Neural progenitor cell (in vitro differentiated cells): ENCODE measurements around the gene SRGAP2B. TPM values are rescaled to one million over a fixed set of nuclear protein-coding genes. Genes with fewer than 3 reads are reported as not detected.
A peak's percentile ranks its signal among the peaks of the same experiment; 100 is the strongest.
"Not testable (repeated sequence)": the region's sequence is repeated elsewhere in the genome, so short reads cannot be mapped to it uniquely, and the experiment has no call there.

Source experiments
- DNase-seq: peaks from one replicate; pipeline ENCODE4 v3.0.0-alpha.2; 2016; ENCODE audit warnings: low spot score
- H2AFZ ChIP-seq: fragments of 200-600 bp; sonication (generic); replicated peaks from 2 replicates; pipeline ENCODE4 v1.6.1; 2016; ENCODE audit warnings: antibody characterized with exemption
- H3F3A ChIP-seq: fragments of 200-600 bp; sonication (generic); 2 replicates; pipeline ENCODE4 v1.6.1; 2016; ENCODE audit warnings: antibody characterized with exemption, low read depth
- H3K27ac ChIP-seq: fragments of 200-600 bp; sonication (generic); 2 replicates; pipeline ENCODE4 v1.5.1; 2016; ENCODE audit warnings: mild to moderate bottlenecking
- H3K27me3 ChIP-seq: fragments of 200-600 bp; sonication (generic); 2 replicates; pipeline ENCODE4 v1.6.1; 2016; ENCODE audit warnings: mild to moderate bottlenecking, moderate library complexity
- H3K36me3 ChIP-seq: fragments of 200-600 bp; sonication (generic); 2 replicates; pipeline ENCODE4 v1.5.1; 2016
- H3K4me1 ChIP-seq: fragments of 200-600 bp; sonication (generic); 2 replicates; pipeline ENCODE4 v1.6.1; 2016; ENCODE audit warnings: mixed run types
- H3K4me2 ChIP-seq: fragments of 200-600 bp; sonication (generic); 2 replicates; pipeline ENCODE4 v1.6.1; 2016
- H3K4me3 ChIP-seq: fragments of 200-600 bp; sonication (generic); 2 replicates; pipeline ENCODE4 v1.5.1; 2016
- H3K79me2 ChIP-seq: fragments of 200-600 bp; sonication (generic); 2 replicates; pipeline ENCODE4 v1.6.1; 2016; ENCODE audit warnings: low read depth
- H3K9ac ChIP-seq: fragments of 200-600 bp; sonication (generic); 2 replicates; pipeline ENCODE4 v1.6.1; 2016
- H3K9me3 ChIP-seq: fragments of 200-600 bp; sonication (generic); 2 replicates; pipeline ENCODE4 v1.5.1; 2016; ENCODE audit warnings: low read depth
- H4K20me1 ChIP-seq: fragments of 200-600 bp; sonication (generic); 2 replicates; pipeline ENCODE4 v1.6.1; 2016; ENCODE audit warnings: low read depth
- H3K27ac Mint-ChIP-seq: 3 replicates; pipeline ENCODE4 v1.8.0; 2021; ENCODE audit warnings: mixed read lengths
- H3K27me3 Mint-ChIP-seq: 2 replicates; pipeline ENCODE4 v1.8.0; 2022; ENCODE audit warnings: low read depth, mild to moderate bottlenecking, inconsistent platforms, moderate library complexity, mixed read lengths; ENCODE audit not compliant: insufficient read depth
- H3K36me3 Mint-ChIP-seq: 3 replicates; pipeline ENCODE4 v1.8.0; 2021; ENCODE audit warnings: mixed read lengths
- H3K4me1 Mint-ChIP-seq: 3 replicates; pipeline ENCODE4 v1.8.0; 2021; ENCODE audit warnings: mixed read lengths
- H3K4me3 Mint-ChIP-seq: 3 replicates; pipeline ENCODE4 v1.8.0; 2021; ENCODE audit warnings: mild to moderate bottlenecking, moderate library complexity, mixed read lengths
- H3K9me3 Mint-ChIP-seq: 3 replicates; pipeline ENCODE4 v1.8.0; 2020; ENCODE audit warnings: mixed read lengths
- total RNA-seq: library from RNA; depleted of rRNA; stranded (reverse); fragments of >200 nt; gene quantifications from 2 replicates; pipeline ENCODE4 v1.2.3, GENCODE V29; 2015; ENCODE audit warnings: low replicate concordance

Gene SRGAP2B
- total RNA-seq, 1 donor from 2014 or later: 19.1 TPM

- H3K27me3 ChIP-seq, H3K4me1 Mint-ChIP-seq, H3K9me3 ChIP-seq, H3K27me3 Mint-ChIP-seq, H3K9ac ChIP-seq, H3K4me3 Mint-ChIP-seq, H3K4me1 ChIP-seq, H3K36me3 ChIP-seq, H3K27ac ChIP-seq, H3K4me2 ChIP-seq, H3K79me2 ChIP-seq, H2AFZ ChIP-seq, H3K27ac Mint-ChIP-seq, H3K4me3 ChIP-seq, DNase-seq, H3F3A ChIP-seq, H3K9me3 Mint-ChIP-seq, H4K20me1 ChIP-seq, H3K36me3 Mint-ChIP-seq: not testable (repeated sequence)
Measured at GRCh38 chr1:144931553-144931952, 163.6 kb downstream of the SRGAP2B start.

- H3K9me3 ChIP-seq, H3K4me1 Mint-ChIP-seq, H3K36me3 ChIP-seq, H3K27me3 Mint-ChIP-seq, H3K27ac ChIP-seq, H3K79me2 ChIP-seq, DNase-seq, H2AFZ ChIP-seq, H3K9me3 Mint-ChIP-seq, H3K4me1 ChIP-seq, H3F3A ChIP-seq, H3K36me3 Mint-ChIP-seq, H3K9ac ChIP-seq, H3K4me2 ChIP-seq, H3K4me3 ChIP-seq, H3K4me3 Mint-ChIP-seq, H4K20me1 ChIP-seq, H3K27me3 ChIP-seq, H3K27ac Mint-ChIP-seq: not testable (repeated sequence)
Measured at GRCh38 chr1:144930085-144930777, 164.9 kb downstream of the SRGAP2B start.

GRCh38 chr1:144927292-144927691 lies 167.8 kb downstream of the SRGAP2B start:
- not testable (repeated sequence) for H3K27ac ChIP-seq, H3K4me2 ChIP-seq, H3K9me3 Mint-ChIP-seq, H3K4me3 ChIP-seq, H3K27me3 ChIP-seq, H3K9me3 ChIP-seq, H3K4me1 ChIP-seq, H3K4me1 Mint-ChIP-seq, H3F3A ChIP-seq, H2AFZ ChIP-seq, H3K27ac Mint-ChIP-seq, H3K36me3 Mint-ChIP-seq, H3K79me2 ChIP-seq, H4K20me1 ChIP-seq, H3K4me3 Mint-ChIP-seq, H3K27me3 Mint-ChIP-seq, H3K9ac ChIP-seq, H3K36me3 ChIP-seq
- peak; percentile 1 for DNase-seq

GRCh38 chr1:144923640-144924039 lies 171.5 kb downstream of the SRGAP2B start:
- not testable (repeated sequence) for H3K27ac ChIP-seq, H3K27me3 ChIP-seq, H3K9me3 Mint-ChIP-seq, H3K4me1 Mint-ChIP-seq, H3K9me3 ChIP-seq, H3K4me1 ChIP-seq, H3K36me3 Mint-ChIP-seq, H3F3A ChIP-seq, H3K79me2 ChIP-seq, H3K27me3 Mint-ChIP-seq, H3K9ac ChIP-seq, H2AFZ ChIP-seq, H4K20me1 ChIP-seq, H3K27ac Mint-ChIP-seq, H3K4me2 ChIP-seq, H3K4me3 Mint-ChIP-seq, H3K36me3 ChIP-seq, H3K4me3 ChIP-seq, DNase-seq

GRCh38 chr1:144922785-144923184 lies 172.3 kb downstream of the SRGAP2B start:
- H3K4me1 ChIP-seq, DNase-seq, H2AFZ ChIP-seq, H3F3A ChIP-seq, H3K36me3 ChIP-seq, H3K27me3 ChIP-seq, H3K36me3 Mint-ChIP-seq, H3K9ac ChIP-seq, H3K79me2 ChIP-seq, H3K27me3 Mint-ChIP-seq, H3K9me3 ChIP-seq, H3K27ac ChIP-seq, H3K4me3 Mint-ChIP-seq, H4K20me1 ChIP-seq, H3K27ac Mint-ChIP-seq, H3K4me1 Mint-ChIP-seq, H3K4me2 ChIP-seq, H3K4me3 ChIP-seq, H3K9me3 Mint-ChIP-seq: not testable (repeated sequence)

- H3K27ac Mint-ChIP-seq, H3K36me3 ChIP-seq, H3K4me3 Mint-ChIP-seq, H2AFZ ChIP-seq, H3K27me3 ChIP-seq, H3K79me2 ChIP-seq, H4K20me1 ChIP-seq, H3K9ac ChIP-seq, H3K9me3 ChIP-seq, H3K4me1 Mint-ChIP-seq, H3K4me2 ChIP-seq, H3K9me3 Mint-ChIP-seq, H3K4me3 ChIP-seq, H3F3A ChIP-seq, H3K27ac ChIP-seq, H3K4me1 ChIP-seq, H3K27me3 Mint-ChIP-seq, DNase-seq, H3K36me3 Mint-ChIP-seq: not testable (repeated sequence)
Measured at GRCh38 chr1:144919106-144919505, 176.0 kb downstream of the SRGAP2B start.

GRCh38 chr1:144918027-144918603 lies 177.0 kb downstream of the SRGAP2B start:
- not testable (repeated sequence) for H3K4me3 Mint-ChIP-seq, H3K4me3 ChIP-seq, H3K36me3 ChIP-seq, DNase-seq, H3K4me1 Mint-ChIP-seq, H3K4me2 ChIP-seq, H3K27me3 Mint-ChIP-seq, H3K36me3 Mint-ChIP-seq, H3F3A ChIP-seq, H3K9me3 ChIP-seq, H3K9ac ChIP-seq, H3K4me1 ChIP-seq, H3K27me3 ChIP-seq, H3K9me3 Mint-ChIP-seq, H3K27ac ChIP-seq, H2AFZ ChIP-seq, H3K27ac Mint-ChIP-seq, H3K79me2 ChIP-seq, H4K20me1 ChIP-seq

- H3K27ac Mint-ChIP-seq, H3K36me3 ChIP-seq, H3K27ac ChIP-seq, H3K4me1 ChIP-seq, H3K36me3 Mint-ChIP-seq, H3K9me3 Mint-ChIP-seq, H4K20me1 ChIP-seq, H2AFZ ChIP-seq, H3K27me3 Mint-ChIP-seq, H3K9me3 ChIP-seq, H3F3A ChIP-seq, H3K4me2 ChIP-seq, H3K4me1 Mint-ChIP-seq, H3K9ac ChIP-seq, H3K79me2 ChIP-seq, H3K27me3 ChIP-seq, DNase-seq, H3K4me3 Mint-ChIP-seq, H3K4me3 ChIP-seq: not testable (repeated sequence)
Measured at GRCh38 chr1:144917154-144918026, 177.7 kb downstream of the SRGAP2B start.
